DOHH2 (cell line): ENCODE results near the gene PNPLA2.

ENCODE experiments used
- H3F3A ChIP-seq: fragments of 200-600 bp; sonication (generic), shearing (Covaris generic); 2 replicates; pipeline ENCODE4 v1.6.0; 2016; ENCODE audit warnings: antibody characterized with exemption, mild to moderate bottlenecking; ENCODE audit not compliant: control insufficient read depth, insufficient read depth
- H3K27ac ChIP-seq: fragments of 200-600 bp; sonication (generic); 2 replicates; pipeline ENCODE4 v1.5.1; 2014; ENCODE audit warnings: low read depth, mild to moderate bottlenecking, low read length, moderate library complexity
- H3K27me3 ChIP-seq: fragments of 200-600 bp; sonication (generic); 2 replicates; pipeline ENCODE4 v1.6.1; 2014; ENCODE audit warnings: mild to moderate bottlenecking, low read length, mixed read lengths; ENCODE audit not compliant: control insufficient read depth
- H3K36me3 ChIP-seq: fragments of 200-600 bp; sonication (generic); 2 replicates; pipeline ENCODE4 v1.6.1; 2014; ENCODE audit warnings: mild to moderate bottlenecking, low read length, moderate library complexity, mixed read lengths; ENCODE audit not compliant: control insufficient read depth
- H3K4me1 ChIP-seq: fragments of 200-600 bp; sonication (generic); 2 replicates; pipeline ENCODE4 v1.6.1; 2014; ENCODE audit warnings: mild to moderate bottlenecking, low read length, mixed read lengths; ENCODE audit not compliant: control insufficient read depth
- H3K4me2 ChIP-seq: fragments of 200-600 bp; sonication (generic); 2 replicates; pipeline ENCODE4 v1.6.0; 2014; ENCODE audit warnings: mild to moderate bottlenecking, low read length, moderate library complexity
- H3K4me3 ChIP-seq: fragments of 200-600 bp; sonication (generic); 2 replicates; pipeline ENCODE4 v1.5.1; 2014; ENCODE audit warnings: mild to moderate bottlenecking, low read length, mixed read lengths
- H3K79me2 ChIP-seq: fragments of 200-600 bp; sonication (generic); 2 replicates; pipeline ENCODE4 v1.6.1; 2014; ENCODE audit warnings: mild to moderate bottlenecking, low read length, mixed read lengths; ENCODE audit not compliant: control insufficient read depth
- H3K9me2 ChIP-seq: fragments of 200-600 bp; sonication (generic); replicated peaks from 2 replicates; pipeline ENCODE4 v1.6.1; 2014; ENCODE audit warnings: mild to moderate bottlenecking, low read length, mixed read lengths; ENCODE audit not compliant: control insufficient read depth
- H3K9me3 ChIP-seq: fragments of 200-600 bp; sonication (generic); 2 replicates; pipeline ENCODE4 v1.6.1; 2014; ENCODE audit warnings: antibody characterized with exemption, low read length, mixed read lengths; ENCODE audit not compliant: control insufficient read depth, insufficient read depth
- H4K20me1 ChIP-seq: fragments of 200-600 bp; sonication (generic); 2 replicates; pipeline ENCODE4 v1.6.0; 2014; ENCODE audit warnings: low read depth, mild to moderate bottlenecking, antibody characterized with exemption, low read length, moderate library complexity; ENCODE audit not compliant: control insufficient read depth, insufficient read depth
- CTCF ChIP-seq: fragments of 200-600 bp; sonication (generic); IDR thresholded peaks from one replicate; pipeline ENCODE4 v1.5.1; 2014; ENCODE audit warnings: antibody characterized with exemption, mild to moderate bottlenecking, low read depth, low read length; ENCODE audit not compliant: poor library complexity, severe bottlenecking
- EZH2phosphoT487 ChIP-seq: fragments of 200-600 bp; sonication (generic); IDR thresholded peaks from 2 replicates; pipeline ENCODE4 v1.6.1; 2017; ENCODE audit warnings: borderline replicate concordance, mild to moderate bottlenecking, antibody characterized with exemption, low read length, moderate library complexity, mixed read lengths

PNPLA2 gene

GRCh38 chr11:791658-792534 lies 26.8 kb upstream of the PNPLA2 start:
- TF ChIP-seq CTCF (no peak), EZH2phosphoT487 (no peak)
- Histone ChIP-seq H3K79me2 (peaks cover 22% of the 10 kb centered on the region), H3F3A (peaks cover 8% of the 10 kb centered on the region; the same call in 1 of the 2 replicates), H3K4me1 (peaks cover 43% of the 10 kb centered on the region), H3K4me3 (no peak overlapping the region), H3K27ac (no peak overlapping the region), H3K9me2 (no peaks in the 10 kb centered on the region), H3K27me3 (no peaks in the 10 kb centered on the region), H4K20me1 (peaks cover 3% of the 10 kb centered on the region; the same call in 1 of the 2 replicates), H3K36me3 (peaks cover 10% of the 10 kb centered on the region; the same call in 1 of the 2 replicates), H3K4me2 (no peak overlapping the region), H3K9me3 (no peaks in the 10 kb centered on the region)

- no peaks in the 10 kb centered on the region for H3K9me3 ChIP-seq
- H3K36me3 ChIP-seq = peaks cover 11% of the 10 kb centered on the region; the same call in 1 of the 2 replicates
- H3K79me2 ChIP-seq = peaks cover 28% of the 10 kb centered on the region
- no peak overlapping the region for H3K4me2 ChIP-seq
- H3K27me3 ChIP-seq = no peaks in the 10 kb centered on the region
- no peak overlapping the region for H3K27ac ChIP-seq
- peaks cover 12% of the 10 kb centered on the region; the same call in 1 of the 2 replicates for H3F3A ChIP-seq
- H3K4me3 ChIP-seq = no peak overlapping the region
- H4K20me1 ChIP-seq = peaks cover 4% of the 10 kb centered on the region; the same call in 1 of the 2 replicates
- peaks cover 46% of the 10 kb centered on the region for H3K4me1 ChIP-seq
- no peak for TF ChIP-seq EZH2phosphoT487
- no peak for TF ChIP-seq CTCF
- H3K9me2 ChIP-seq = no peaks in the 10 kb centered on the region
Observed at GRCh38 chr11:792535-792821, 26.2 kb upstream of the PNPLA2 start.

DNA sequence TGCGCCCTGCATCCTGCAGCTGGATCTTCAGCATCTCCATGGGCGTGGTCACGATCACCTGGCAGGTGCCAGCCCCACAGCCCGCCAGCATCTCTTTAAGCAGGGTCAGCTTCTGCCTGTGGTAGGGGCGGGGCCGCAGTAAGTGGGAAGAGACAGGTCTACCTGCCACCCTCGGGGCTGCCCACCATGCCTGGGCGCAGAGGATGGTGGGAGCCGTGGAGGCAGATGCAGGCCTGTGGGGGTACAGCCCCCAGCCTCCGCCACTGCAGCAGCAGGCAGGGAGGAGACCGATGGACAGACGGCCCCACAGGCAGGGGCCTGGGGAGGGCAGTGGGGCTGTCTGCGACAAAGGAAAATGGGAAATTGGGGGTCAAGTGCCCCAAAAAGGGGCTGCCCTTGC lies 25.8 kb upstream of the PNPLA2 start:
- Histone ChIP-seq H4K20me1 (peaks cover 4% of the 10 kb centered on the region; the same call in 1 of the 2 replicates), H3K4me1 (peaks cover 42% of the 10 kb centered on the region)

More for the DNA sequence above, 25.8 kb upstream of the PNPLA2 start:
- no peak for TF ChIP-seq CTCF
- TF ChIP-seq EZH2phosphoT487 = no peak
- Histone ChIP-seq H3K36me3 (peaks cover 13% of the 10 kb centered on the region; the same call in 1 of the 2 replicates), H3K4me3 (no peak overlapping the region), H3K27ac (no peak overlapping the region), H3K9me2 (no peaks in the 10 kb centered on the region), H3F3A (peaks cover 12% of the 10 kb centered on the region; the same call in 1 of the 2 replicates), H3K27me3 (no peaks in the 10 kb centered on the region), H3K79me2 (peaks cover 31% of the 10 kb centered on the region), H3K4me2 (no peak overlapping the region), H3K9me3 (no peaks in the 10 kb centered on the region)
